ENCODE data around the gene GGT6. TPM values are rescaled to one million over a fixed set of nuclear protein-coding genes. Genes with fewer than 3 reads are reported as not detected.

The GGT6 gene
- polyA plus RNA-seq, 1 donor (not counting 4 experiments of a cell fraction or from before 2014, with no cell fraction given), result 0.93 TPM

- Histone ChIP-seq H3K36me3 (ENCODE audit: control insufficient read depth in 2 of 2, extremely low read depth in 1 of 2, insufficient read depth in 2 of 2, low read length in 2 of 2) (no peaks in the 10 kb centered on the region), H3K4me3 (ENCODE audit: control insufficient read depth in 2 of 3, extremely low read depth in 1 of 3, insufficient read depth in 2 of 3, low read depth in 1 of 3, low read length in 3 of 3) (no peak overlapping the region), H4K20me1 (ENCODE audit: control insufficient read depth, extremely low read depth, insufficient read depth, low read length) (no peaks in the 10 kb centered on the region), H3K9ac (ENCODE audit: control insufficient read depth, extremely low read depth, insufficient read depth, low read length) (no peak overlapping the region), H2AFZ (ENCODE audit: control insufficient read depth, low read length) (no peak overlapping the region), H3K9me1 (ENCODE audit: control insufficient read depth, extremely low read depth, insufficient read depth, low read length) (no peaks in the 10 kb centered on the region), H3K4me2 (ENCODE audit: control insufficient read depth, extremely low read depth, insufficient read depth, low read depth, low read length) (no peak overlapping the region), H3K4me1 (ENCODE audit: control insufficient read depth, extremely low read depth, insufficient read depth, low read length) (no peaks in the 10 kb centered on the region), H3K9me3 (ENCODE audit: control insufficient read depth, low read depth, low read length) (no peaks in the 10 kb centered on the region), H3K27me3 (ENCODE audit: control insufficient read depth, extremely low read depth, insufficient read depth, low read length) (peaks cover 33% of the 10 kb centered on the region), H3K79me2 (ENCODE audit: control insufficient read depth, insufficient read depth, low read length) (no peaks in the 10 kb centered on the region), H3K27ac (ENCODE audit: control insufficient read depth, insufficient read depth, low read length) (no peak overlapping the region)
- TF ChIP-seq CTCF (optimal IDR thresholded peaks at IDR 0.05 in 1 of 3, IDR thresholded peaks at IDR 0.05 in 1 of 3, conservative IDR thresholded peaks at IDR 0.05 in 1 of 3; ENCODE audit: extremely low read depth in 1 of 3, insufficient read depth in 2 of 3, low read length in 3 of 3) (no peak), EZH2 (IDR thresholded peaks at IDR 0.05; ENCODE audit: low read length) (no peak)
- FAIRE-seq (no peak), DNase-seq (ENCODE audit: low read depth, low spot score) (no peak)
- dilution Hi-C loops (cut with MboI; ENCODE audit: extremely low pct_ligation_motif_present, low sequenced_read_pairs), result no loop called here
Observed at GRCh38 chr17:4529533-4530152, 30.7 kb downstream of the GGT6 start.

- dilution Hi-C loops (cut with MboI; ENCODE audit: extremely low pct_ligation_motif_present, low sequenced_read_pairs), result no loop called here
- Histone ChIP-seq H3K9me1 (ENCODE audit: control insufficient read depth, extremely low read depth, insufficient read depth, low read length) (no peaks in the 10 kb centered on the region), H3K9me3 (ENCODE audit: control insufficient read depth, low read depth, low read length) (no peaks in the 10 kb centered on the region), H4K20me1 (ENCODE audit: control insufficient read depth, extremely low read depth, insufficient read depth, low read length) (no peaks in the 10 kb centered on the region), H3K9ac (ENCODE audit: control insufficient read depth, extremely low read depth, insufficient read depth, low read length) (no peak overlapping the region), H2AFZ (ENCODE audit: control insufficient read depth, low read length) (no peak overlapping the region), H3K36me3 (ENCODE audit: control insufficient read depth in 2 of 2, extremely low read depth in 1 of 2, insufficient read depth in 2 of 2, low read length in 2 of 2) (no peaks in the 10 kb centered on the region), H3K27ac (ENCODE audit: control insufficient read depth, insufficient read depth, low read length) (no peak overlapping the region), H3K79me2 (ENCODE audit: control insufficient read depth, insufficient read depth, low read length) (no peaks in the 10 kb centered on the region), H3K4me3 (ENCODE audit: control insufficient read depth in 2 of 3, extremely low read depth in 1 of 3, insufficient read depth in 2 of 3, low read depth in 1 of 3, low read length in 3 of 3) (no peak overlapping the region), H3K27me3 (ENCODE audit: control insufficient read depth, extremely low read depth, insufficient read depth, low read length) (peaks cover 25% of the 10 kb centered on the region), H3K4me2 (ENCODE audit: control insufficient read depth, extremely low read depth, insufficient read depth, low read depth, low read length) (no peak overlapping the region), H3K4me1 (ENCODE audit: control insufficient read depth, extremely low read depth, insufficient read depth, low read length) (no peaks in the 10 kb centered on the region)
- no peak for FAIRE-seq
- DNase-seq (ENCODE audit: low read depth, low spot score), result no peak
- TF ChIP-seq EZH2 (IDR thresholded peaks at IDR 0.05; ENCODE audit: low read length) (no peak), CTCF (optimal IDR thresholded peaks at IDR 0.05 in 1 of 3, IDR thresholded peaks at IDR 0.05 in 1 of 3, conservative IDR thresholded peaks at IDR 0.05 in 1 of 3; ENCODE audit: extremely low read depth in 1 of 3, insufficient read depth in 2 of 3, low read length in 3 of 3) (no peak)
Observed at GRCh38 chr17:4527566-4528125, 32.7 kb downstream of the GGT6 start.

All from keratinocyte (primary cell).